ENCODE data around the gene GALNT14. TPM values are rescaled to one million over a fixed set of nuclear protein-coding genes. Genes with fewer than 3 reads are reported as not detected.

Gene GALNT14
- polyA plus RNA-seq, 6 donors from 2014 or later, result 0.45 to 1.4 (median 0.64) TPM; not detected in 2

DNA sequence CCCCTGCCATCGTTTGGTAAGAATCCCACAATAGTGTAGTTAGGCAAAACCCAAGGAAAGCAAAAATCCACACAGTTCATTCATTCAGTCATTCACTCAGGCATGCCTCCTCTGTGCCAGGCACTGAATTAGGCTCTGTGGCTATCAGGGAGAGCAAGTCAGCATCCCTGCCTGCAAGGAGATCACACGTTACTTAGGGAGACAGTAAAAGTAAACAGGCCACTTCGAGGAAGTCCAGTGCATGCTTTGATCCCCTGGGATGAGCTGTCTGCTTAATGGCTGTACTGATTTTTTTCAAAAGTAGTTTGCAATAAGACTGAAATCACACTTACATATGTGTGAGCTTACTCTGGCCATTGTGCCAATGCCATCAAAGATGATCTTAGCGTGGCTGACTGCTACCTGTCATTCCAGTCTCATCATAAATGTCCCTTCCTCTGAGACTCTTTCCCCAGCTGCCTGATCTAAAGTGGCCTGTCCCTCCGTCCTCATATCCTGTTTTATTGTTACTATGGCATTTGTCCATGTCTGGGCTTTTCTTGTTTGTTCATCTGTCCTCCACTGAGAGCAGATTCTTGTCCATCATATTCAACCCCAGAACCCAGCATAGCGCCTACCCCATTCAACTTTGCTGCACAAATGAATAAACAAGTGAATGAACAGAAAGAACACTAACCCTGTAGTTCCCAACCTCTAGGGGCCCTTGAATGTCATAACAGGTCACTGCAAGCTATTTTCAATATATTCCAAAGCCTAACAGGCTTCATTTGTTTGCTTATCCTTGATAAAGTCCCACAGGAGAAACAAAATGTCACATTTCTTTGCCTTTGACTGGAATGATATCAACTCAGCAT lies 84.1 kb downstream of the GALNT14 start:
- Mint-ChIP-seq H3K4me3 (no peak overlapping the region), H3K9me3 (no peaks in the 10 kb centered on the region)

DNA sequence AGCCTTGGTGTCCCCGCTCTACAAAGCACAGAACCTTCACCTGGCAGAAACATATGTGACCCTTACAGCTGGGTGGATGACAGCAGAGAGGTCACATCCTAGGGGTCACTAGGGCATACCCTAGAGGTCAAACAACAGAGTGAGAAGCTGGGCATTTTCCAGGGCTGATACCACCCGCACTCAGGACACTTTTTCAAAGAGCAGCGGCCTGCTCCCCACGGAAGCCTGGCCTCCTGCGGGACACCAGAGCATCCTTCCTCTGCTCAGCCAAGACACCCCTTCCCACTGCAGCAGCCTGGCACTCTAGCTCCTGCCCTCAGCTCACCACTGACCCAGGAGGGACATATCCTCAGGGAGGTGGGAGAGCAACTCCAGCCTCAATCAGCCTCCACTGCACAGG lies 86.0 kb downstream of the GALNT14 start:
- Mint-ChIP-seq H3K27ac (no peak overlapping the region), H3K9me3 (no peaks in the 10 kb centered on the region), H3K27me3 (no peaks in the 10 kb centered on the region), H3K36me3 (no peaks in the 10 kb centered on the region), H3K4me1 (peaks cover 0 to 9% (median 0%) of the 10 kb centered on the region in 3 donors), H3K4me3 (no peak overlapping the region)
- ATAC-seq (ENCODE audit: low read depth in 2 of 2) (no peak), DNase-seq (no peak)

More for the DNA sequence above, 84.1 kb downstream of the GALNT14 start:
- no peak for DNase-seq
- Mint-ChIP-seq H3K4me1 (peaks cover 0 to 9% (median 0%) of the 10 kb centered on the region in 3 donors), H3K27ac (no peak overlapping the region), H3K36me3 (no peaks in the 10 kb centered on the region), H3K27me3 (no peaks in the 10 kb centered on the region)
- no peak for ATAC-seq (ENCODE audit: low read depth in 2 of 2)

GRCh38 chr2:31051258-31052140 lies 86.7 kb downstream of the GALNT14 start:
- Mint-ChIP-seq H3K9me3 (no peaks in the 10 kb centered on the region), H3K4me3 (no peak overlapping the region), H3K27ac (no peak overlapping the region), H3K27me3 (no peaks in the 10 kb centered on the region), H3K4me1 (peaks cover 0 to 9% (median 0%) of the 10 kb centered on the region in 3 donors), H3K36me3 (no peaks in the 10 kb centered on the region)
- ATAC-seq (ENCODE audit: low read depth in 2 of 2) (no peak), DNase-seq (no peak)

DNA sequence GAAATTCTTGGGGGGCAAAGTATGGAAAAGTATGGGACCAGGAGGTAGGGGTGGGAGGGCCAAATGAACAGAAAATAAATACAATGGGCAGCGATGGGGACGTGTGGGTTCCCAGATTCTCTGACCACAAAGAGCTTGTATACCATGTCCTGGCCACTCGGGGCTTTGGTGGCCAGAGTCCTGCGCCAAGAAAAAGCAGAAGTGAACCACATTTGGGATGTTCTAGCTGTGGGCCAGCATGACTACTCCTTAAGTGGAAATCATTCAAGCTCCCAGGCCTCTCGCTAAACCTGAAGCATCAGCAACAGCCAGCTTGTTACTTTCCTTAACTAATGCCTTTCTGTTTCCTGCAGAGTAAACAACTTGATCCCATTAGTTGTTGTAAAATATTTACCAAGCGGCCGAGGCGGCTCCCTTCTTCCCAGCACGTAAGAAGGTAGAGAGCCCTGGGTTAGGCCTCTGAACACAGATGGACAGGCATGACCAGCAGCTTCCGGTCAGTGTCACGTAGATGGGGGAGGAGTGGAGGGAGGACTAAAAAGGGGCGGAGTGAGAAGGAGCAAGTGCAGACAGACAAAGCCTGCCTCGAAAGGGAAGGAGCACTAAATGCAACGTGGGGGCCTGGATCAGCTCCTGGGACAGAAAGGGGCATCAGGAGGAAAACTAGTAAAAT lies 88.2 kb downstream of the GALNT14 start:
- Mint-ChIP-seq H3K9me3 (no peaks in the 10 kb centered on the region), H3K27me3 (no peaks in the 10 kb centered on the region), H3K36me3 (no peaks in the 10 kb centered on the region), H3K27ac (peak overlapping the region in 1 of 6 donors; percentile 41), H3K4me3 (no peak overlapping the region), H3K4me1 (peaks cover 0 to 9% (median 0%) of the 10 kb centered on the region in 3 donors)
- DNase-seq (no peak), ATAC-seq (ENCODE audit: low read depth in 2 of 2) (no peak)

- Mint-ChIP-seq H3K27me3 (no peaks in the 10 kb centered on the region), H3K9me3 (no peaks in the 10 kb centered on the region), H3K27ac (no peak overlapping the region), H3K4me1 (peaks cover 0 to 9% (median 0%) of the 10 kb centered on the region in 3 donors), H3K36me3 (no peaks in the 10 kb centered on the region), H3K4me3 (no peak overlapping the region)
- ATAC-seq (ENCODE audit: low read depth in 2 of 2) (no peak), DNase-seq (no peak)
These were observed 89.0 kb downstream of the GALNT14 start for GRCh38 chr2:31049264-31049663.

DNA sequence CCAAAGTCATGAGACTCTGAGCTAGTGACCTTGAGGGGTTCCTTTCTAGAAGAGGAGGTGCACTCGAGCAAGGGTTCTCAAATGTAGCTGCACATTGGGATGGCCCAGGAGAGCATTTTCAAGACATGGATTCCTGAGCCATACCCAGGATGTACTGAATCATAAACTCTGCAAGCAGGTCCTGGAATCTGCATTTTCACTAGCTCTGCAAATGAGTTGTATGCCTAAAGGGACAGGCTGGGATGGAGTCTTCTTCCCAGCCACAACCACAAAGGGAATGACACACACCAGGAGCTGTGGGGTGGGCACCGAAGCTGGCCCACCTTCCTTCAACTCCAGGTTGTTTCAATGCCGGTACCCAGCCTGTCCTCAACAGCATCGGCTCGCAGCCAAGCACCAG lies 90.6 kb downstream of the GALNT14 start:
- Mint-ChIP-seq H3K4me3 (no peak overlapping the region), H3K4me1 (peaks cover 0 to 9% (median 0%) of the 10 kb centered on the region in 3 donors), H3K27ac (no peak overlapping the region), H3K27me3 (no peaks in the 10 kb centered on the region), H3K9me3 (no peaks in the 10 kb centered on the region), H3K36me3 (no peaks in the 10 kb centered on the region)
- ATAC-seq (ENCODE audit: low read depth in 2 of 2) (no peak), DNase-seq (no peak)

DNA sequence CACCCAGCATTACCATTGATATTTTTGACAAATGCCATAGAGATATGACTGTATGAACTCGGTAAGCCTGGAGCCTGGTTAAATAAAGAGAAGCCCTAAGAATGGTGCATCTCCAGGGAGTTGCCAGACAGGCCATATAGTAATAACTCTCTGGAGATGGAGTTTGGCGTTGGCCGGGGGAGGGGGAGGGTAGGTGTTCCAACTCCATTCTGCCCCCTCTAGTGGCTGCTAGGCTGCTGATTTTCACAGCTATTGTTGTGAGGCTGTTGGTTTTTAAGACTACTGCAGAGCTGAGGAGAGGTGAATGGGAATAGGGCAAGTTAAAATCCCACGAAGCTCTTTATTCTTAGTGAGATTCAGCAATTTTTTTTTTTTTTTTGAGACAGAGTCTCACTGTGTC lies 99.9 kb downstream of the GALNT14 start:
- no peaks in the 10 kb centered on the region for H3K27me3 Mint-ChIP-seq
- ATAC-seq (ENCODE audit: low read depth in 2 of 2) (no peak), DNase-seq (no peak)
- no peak overlapping the region for H3K4me3 Mint-ChIP-seq
- no peaks in the 10 kb centered on the region for H3K4me1 Mint-ChIP-seq
- H3K9me3 Mint-ChIP-seq, result peaks cover 14 to 40% (median 33%) of the 10 kb centered on the region in 7 donors
- H3K36me3 Mint-ChIP-seq, result peaks cover 10 to 21% of the 10 kb centered on the region in 2 donors
- H3K27ac Mint-ChIP-seq, result no peak overlapping the region

- peaks cover 14 to 40% (median 33%) of the 10 kb centered on the region in 7 donors for H3K9me3 Mint-ChIP-seq
- H3K4me1 Mint-ChIP-seq, result no peaks in the 10 kb centered on the region
These were observed 101.2 kb downstream of the GALNT14 start for GRCh38 chr2:31037058-31037457.

DNA sequence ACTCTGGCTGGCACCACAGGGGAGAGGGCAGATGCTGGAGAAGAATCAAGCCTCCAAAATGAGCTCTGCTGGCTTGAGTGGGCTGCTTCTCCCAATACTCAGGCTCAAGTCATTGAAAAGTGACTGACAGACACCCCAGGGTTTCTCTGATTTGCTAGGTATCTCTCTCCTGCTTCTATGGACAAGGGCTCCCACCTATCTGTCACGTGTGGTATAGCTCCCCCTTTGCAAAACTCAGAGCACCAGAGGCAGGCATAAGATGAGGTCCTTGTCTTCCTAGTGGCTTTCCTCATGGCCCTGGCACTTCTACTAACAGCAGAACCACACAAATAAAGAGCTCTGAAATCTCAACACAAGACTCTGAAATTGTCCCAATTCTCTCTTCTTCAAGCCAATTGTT lies 105.2 kb downstream of the GALNT14 start:
- peaks cover 10 to 15% of the 10 kb centered on the region in 2 donors for H3K36me3 Mint-ChIP-seq
- no peaks in the 10 kb centered on the region for H3K4me1 Mint-ChIP-seq
- no peak overlapping the region for H3K4me3 Mint-ChIP-seq
- no peak for DNase-seq
- H3K27ac Mint-ChIP-seq, result no peak overlapping the region
- H3K9me3 Mint-ChIP-seq, result peaks cover 10 to 32% (median 26%) of the 10 kb centered on the region in 7 donors
- no peaks in the 10 kb centered on the region for H3K27me3 Mint-ChIP-seq
- ATAC-seq (ENCODE audit: low read depth in 2 of 2), result no peak

More at GRCh38 chr2:31037058-31037457, 101.2 kb downstream of the GALNT14 start:
- Mint-ChIP-seq H3K36me3 (peaks cover 10 to 21% of the 10 kb centered on the region in 2 donors), H3K27me3 (no peaks in the 10 kb centered on the region), H3K27ac (no peak overlapping the region), H3K4me3 (no peak overlapping the region)
- no peak for DNase-seq
- ATAC-seq (ENCODE audit: low read depth in 2 of 2), result no peak

- Mint-ChIP-seq H3K36me3 (peaks cover 10 to 15% of the 10 kb centered on the region in 2 donors), H3K27me3 (no peaks in the 10 kb centered on the region), H3K4me1 (no peaks in the 10 kb centered on the region), H3K9me3 (peaks cover 10 to 28% (median 22%) of the 10 kb centered on the region in 7 donors), H3K27ac (no peak overlapping the region), H3K4me3 (no peak overlapping the region)
- no peak for DNase-seq
- no peak for ATAC-seq (ENCODE audit: low read depth in 2 of 2)
These were observed 105.8 kb downstream of the GALNT14 start for GRCh38 chr2:31032475-31032874.

DNA sequence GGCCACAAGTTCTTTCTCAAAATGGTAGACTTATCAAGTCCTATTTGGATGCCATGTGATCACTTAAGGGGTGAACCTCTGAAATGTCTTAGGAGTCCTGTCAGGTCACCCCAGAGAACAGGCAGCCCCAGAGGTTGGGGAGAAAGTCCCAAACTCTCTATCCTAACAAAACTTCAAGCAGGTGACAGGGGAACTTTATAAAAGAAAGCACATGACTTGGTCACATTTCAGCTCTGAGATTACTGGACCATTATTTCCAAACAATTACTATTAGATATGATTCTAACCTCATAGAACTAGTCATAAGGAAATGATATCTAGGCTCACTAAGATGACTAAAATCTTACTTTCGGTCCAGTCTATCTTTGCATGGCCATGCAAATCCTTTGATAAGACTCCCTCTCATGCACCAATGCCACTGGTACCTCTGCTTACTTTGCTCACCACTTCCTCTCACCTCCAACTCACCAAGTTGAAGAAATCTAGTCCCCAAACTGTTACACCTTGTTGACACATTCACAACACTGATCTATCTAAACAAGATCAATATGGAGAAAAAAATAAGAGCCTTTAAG lies 107.0 kb downstream of the GALNT14 start:
- no peaks in the 10 kb centered on the region for H3K4me1 Mint-ChIP-seq
- ATAC-seq (ENCODE audit: low read depth in 2 of 2), result no peak

GRCh38 chr2:31028417-31028816 lies 109.8 kb downstream of the GALNT14 start:
- Mint-ChIP-seq H3K36me3 (no peaks in the 10 kb centered on the region), H3K4me1 (no peaks in the 10 kb centered on the region), H3K9me3 (peaks cover 0 to 3% (median 0%) of the 10 kb centered on the region in 7 donors), H3K4me3 (no peak overlapping the region), H3K27me3 (no peaks in the 10 kb centered on the region), H3K27ac (no peak overlapping the region)
- ATAC-seq (ENCODE audit: low read depth in 2 of 2) (no peak), DNase-seq (no peak)

More for the DNA sequence above, 107.0 kb downstream of the GALNT14 start:
- Mint-ChIP-seq H3K9me3 (peaks cover 5 to 15% (median 10%) of the 10 kb centered on the region in 7 donors), H3K27ac (no peak overlapping the region), H3K4me3 (no peak overlapping the region), H3K27me3 (no peaks in the 10 kb centered on the region), H3K36me3 (peaks cover 3% of the 10 kb centered on the region in 2 donors)
- DNase-seq, result no peak

DNA sequence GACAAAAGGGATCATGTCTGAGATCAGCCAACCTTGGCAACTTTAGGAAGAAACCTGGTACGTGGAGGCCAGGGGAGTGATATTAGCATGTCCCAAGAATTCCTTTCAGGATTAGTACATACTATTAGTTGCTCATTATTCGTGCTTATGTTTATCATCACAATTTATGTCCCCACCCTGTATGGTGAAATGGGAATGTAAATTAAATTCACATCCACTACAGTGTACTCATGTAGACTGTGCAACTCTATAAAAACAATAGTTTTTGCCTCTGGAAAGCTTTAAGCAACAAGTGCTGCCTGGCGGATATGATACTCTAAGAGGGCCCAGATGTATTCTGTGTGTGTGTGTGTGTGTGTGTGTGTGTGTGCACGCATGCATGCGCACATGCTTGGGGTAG lies 110.7 kb downstream of the GALNT14 start:
- no peaks in the 10 kb centered on the region for H3K36me3 Mint-ChIP-seq
- DNase-seq (no peak), ATAC-seq (ENCODE audit: low read depth in 2 of 2) (no peak)
- peaks cover 0 to 2% (median 0%) of the 10 kb centered on the region in 7 donors for H3K9me3 Mint-ChIP-seq
- no peak overlapping the region for H3K27ac Mint-ChIP-seq
- no peaks in the 10 kb centered on the region for H3K4me1 Mint-ChIP-seq
- H3K4me3 Mint-ChIP-seq, result no peak overlapping the region
- H3K27me3 Mint-ChIP-seq, result no peaks in the 10 kb centered on the region
